Keratinocyte (primary cell): ENCODE measurements around the gene INO80. TPM values are rescaled to one million over a fixed set of nuclear protein-coding genes. Genes with fewer than 3 reads are reported as not detected.

Experiments used
- DNase-seq: peaks from one replicate; pipeline ENCODE4 v3.0.0-alpha.2; 2011; ENCODE audit warnings: low read depth, missing footprints, low spot score
- FAIRE-seq: peaks from 2 replicates; lab custom pipeline; 2011; peaks lifted over from hg19 to GRCh38; lab: Jason Lieb, UNC
- H2AFZ ChIP-seq: 2 replicates; pipeline ENCODE4 v1.6.0; 2012; ENCODE audit warnings: low read length, control low read depth, inconsistent platforms; ENCODE audit not compliant: control insufficient read depth
- H3K27ac ChIP-seq: 2 replicates; pipeline ENCODE4 v1.5.1; 2011; ENCODE audit warnings: low read length; ENCODE audit not compliant: control insufficient read depth, insufficient read depth
- H3K27me3 ChIP-seq: 3 replicates; pipeline ENCODE4 v1.6.0; 2011; ENCODE audit warnings: low read length; ENCODE audit not compliant: control insufficient read depth, insufficient read depth; ENCODE audit errors: extremely low read depth
- H3K36me3 ChIP-seq, 2 experiments: 2 replicates in 1 of 2; 3 replicates in 1 of 2; pipeline ENCODE4 v1.5.1; 2011; ENCODE audit warnings: low read length in 2 of 2, mild to moderate bottlenecking in 1 of 2; ENCODE audit not compliant: control insufficient read depth in 2 of 2, insufficient read depth in 2 of 2; ENCODE audit errors: extremely low read depth in 1 of 2
- H3K4me1 ChIP-seq: 3 replicates; pipeline ENCODE4 v1.5.1; 2011; ENCODE audit warnings: low read length; ENCODE audit not compliant: control insufficient read depth, insufficient read depth; ENCODE audit errors: extremely low read depth
- H3K4me2 ChIP-seq: 3 replicates; pipeline ENCODE4 v1.6.0; 2011; ENCODE audit warnings: low read depth, low read length; ENCODE audit not compliant: control insufficient read depth, insufficient read depth; ENCODE audit errors: extremely low read depth
- H3K4me3 ChIP-seq, 3 experiments: fragments of 200-600 bp in 1 of 3; sonication (generic) in 1 of 3; 2 replicates in 2 of 3; 3 replicates in 1 of 3; pipeline ENCODE4 v1.5.1; 2011 to 2016; ENCODE audit warnings: low read length in 3 of 3, mild to moderate bottlenecking in 3 of 3, control low read depth in 2 of 3, inconsistent platforms in 1 of 3, low read depth in 1 of 3, mixed read lengths in 1 of 3, mixed run types in 1 of 3, moderate library complexity in 1 of 3; ENCODE audit not compliant: control insufficient read depth in 2 of 3, insufficient read depth in 2 of 3; ENCODE audit errors: extremely low read depth in 1 of 3
- H3K79me2 ChIP-seq: 2 replicates; pipeline ENCODE4 v1.6.0; 2012; ENCODE audit warnings: low read length; ENCODE audit not compliant: control insufficient read depth, insufficient read depth
- H3K9ac ChIP-seq: 3 replicates; pipeline ENCODE4 v1.6.0; 2011; ENCODE audit warnings: low read length; ENCODE audit not compliant: control insufficient read depth, insufficient read depth; ENCODE audit errors: extremely low read depth
- H3K9me1 ChIP-seq: 3 replicates; pipeline ENCODE4 v1.6.0; 2011; ENCODE audit warnings: low read length; ENCODE audit not compliant: control insufficient read depth, insufficient read depth; ENCODE audit errors: extremely low read depth
- H3K9me3 ChIP-seq: 2 replicates; pipeline ENCODE4 v1.5.1; 2012; ENCODE audit warnings: low read depth, low read length; ENCODE audit not compliant: control insufficient read depth
- H4K20me1 ChIP-seq: 3 replicates; pipeline ENCODE4 v1.6.0; 2011; ENCODE audit warnings: low read length; ENCODE audit not compliant: control insufficient read depth, insufficient read depth; ENCODE audit errors: extremely low read depth
- EZH2 ChIP-seq: IDR thresholded peaks from one replicate; pipeline ENCODE4 v1.6.1; 2012; ENCODE audit warnings: inconsistent platforms, mild to moderate bottlenecking, low read length, moderate library complexity
- dilution Hi-C: fragments of 300-500 bp; cut with MboI; formaldehyde crosslinking; loops from one replicate; pipeline ENCODE4 v1.7.0; 2020; ENCODE audit warnings: low sequenced_read_pairs; ENCODE audit not compliant: extremely low pct_ligation_motif_present
- polyA plus RNA-seq, 5 experiments: library from polyadenylated mRNA; depleted of rRNA in 3 of 5; stranded (reverse) in 3 of 5; stranded (forward) in 1 of 5; unstranded in 1 of 5; fragments of >200 nt; gene quantifications; 1 replicate in 1 of 5; 2 replicates in 3 of 5; 3 replicates in 1 of 5; pipeline versions ENCODE4 v1.2.1 to v1.2.3, GENCODE V29; 2011 to 2012; ENCODE audit warnings: missing spikeins in 2 of 5, low read depth in 1 of 5, low replicate concordance in 1 of 5
- TF ChIP-seq, protein P1 (sequence below), 3 experiments: IDR thresholded peaks in 1 of 3; conservative IDR thresholded peaks in 1 of 3; optimal IDR thresholded peaks in 1 of 3; 2 replicates in 2 of 3; 3 replicates in 1 of 3; pipeline versions ENCODE3 to v1.5.1; 2011; ENCODE audit warnings: low read length in 3 of 3, mild to moderate bottlenecking in 3 of 3, moderate library complexity in 2 of 3, control low read depth in 1 of 3, inconsistent platforms in 1 of 3; ENCODE audit not compliant: insufficient read depth in 2 of 3; ENCODE audit errors: extremely low read depth in 1 of 3

INO80 gene
- polyA plus RNA-seq, 1 donor (not counting 4 experiments of a cell fraction or from before 2014, with no cell fraction given) = 10.3 TPM

DNA sequence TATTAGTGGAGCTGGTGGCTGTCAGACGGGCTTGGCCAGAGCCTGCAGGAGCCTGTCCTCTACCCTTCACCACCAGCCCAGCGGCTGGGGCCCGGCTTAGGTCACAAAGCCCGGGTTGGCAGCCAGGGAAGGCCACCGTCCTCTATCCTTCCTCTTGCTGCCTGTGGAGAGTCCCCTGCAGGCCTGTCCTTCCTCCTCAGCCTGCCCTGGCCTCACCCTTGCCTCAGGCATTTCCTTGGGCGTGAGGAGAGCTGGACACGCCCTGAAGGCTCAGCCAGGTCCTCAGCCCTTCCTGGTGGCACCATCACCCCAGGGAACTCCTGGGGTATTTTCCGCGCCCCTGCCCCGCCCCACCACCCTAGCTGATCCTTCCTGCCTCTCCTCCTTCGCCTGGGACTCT lies 155.2 kb downstream of the INO80 start:
- peaks cover 0 to 9% of the 10 kb centered on the region in 2 experiments for H3K36me3 ChIP-seq
- no peak for DNase-seq
- TF ChIP-seq, protein P1, sequence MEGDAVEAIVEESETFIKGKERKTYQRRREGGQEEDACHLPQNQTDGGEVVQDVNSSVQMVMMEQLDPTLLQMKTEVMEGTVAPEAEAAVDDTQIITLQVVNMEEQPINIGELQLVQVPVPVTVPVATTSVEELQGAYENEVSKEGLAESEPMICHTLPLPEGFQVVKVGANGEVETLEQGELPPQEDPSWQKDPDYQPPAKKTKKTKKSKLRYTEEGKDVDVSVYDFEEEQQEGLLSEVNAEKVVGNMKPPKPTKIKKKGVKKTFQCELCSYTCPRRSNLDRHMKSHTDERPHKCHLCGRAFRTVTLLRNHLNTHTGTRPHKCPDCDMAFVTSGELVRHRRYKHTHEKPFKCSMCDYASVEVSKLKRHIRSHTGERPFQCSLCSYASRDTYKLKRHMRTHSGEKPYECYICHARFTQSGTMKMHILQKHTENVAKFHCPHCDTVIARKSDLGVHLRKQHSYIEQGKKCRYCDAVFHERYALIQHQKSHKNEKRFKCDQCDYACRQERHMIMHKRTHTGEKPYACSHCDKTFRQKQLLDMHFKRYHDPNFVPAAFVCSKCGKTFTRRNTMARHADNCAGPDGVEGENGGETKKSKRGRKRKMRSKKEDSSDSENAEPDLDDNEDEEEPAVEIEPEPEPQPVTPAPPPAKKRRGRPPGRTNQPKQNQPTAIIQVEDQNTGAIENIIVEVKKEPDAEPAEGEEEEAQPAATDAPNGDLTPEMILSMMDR (optimal IDR thresholded peaks at IDR 0.05 in 1 of 3, IDR thresholded peaks at IDR 0.05 in 1 of 3, conservative IDR thresholded peaks at IDR 0.05 in 1 of 3; ENCODE audit: extremely low read depth in 1 of 3, insufficient read depth in 2 of 3, low read length in 3 of 3) = no peak
- TF ChIP-seq EZH2 = no peak
- H3K9me1 ChIP-seq = no peaks in the 10 kb centered on the region
- dilution Hi-C loops = no loop called here
- no peaks in the 10 kb centered on the region for H3K9me3 ChIP-seq
- no peaks in the 10 kb centered on the region for H4K20me1 ChIP-seq
- no peaks in the 10 kb centered on the region for H3K4me1 ChIP-seq
- no peaks in the 10 kb centered on the region for H3K79me2 ChIP-seq
- no peaks in the 10 kb centered on the region for H3K27me3 ChIP-seq
- H3K4me2 ChIP-seq = no peak overlapping the region
- H3K27ac ChIP-seq = no peak overlapping the region
- H2AFZ ChIP-seq = no peak overlapping the region
- FAIRE-seq = no peak
- H3K4me3 ChIP-seq = no peak overlapping the region
- no peak overlapping the region for H3K9ac ChIP-seq

- dilution Hi-C loops = no loop called here
- TF ChIP-seq, protein P1 (optimal IDR thresholded peaks at IDR 0.05 in 1 of 3, IDR thresholded peaks at IDR 0.05 in 1 of 3, conservative IDR thresholded peaks at IDR 0.05 in 1 of 3; ENCODE audit: extremely low read depth in 1 of 3, insufficient read depth in 2 of 3, low read length in 3 of 3) = no peak
- no peak for TF ChIP-seq EZH2
- Histone ChIP-seq H3K27ac (no peak overlapping the region), H3K4me3 (no peak overlapping the region), H3K79me2 (no peaks in the 10 kb centered on the region), H4K20me1 (no peaks in the 10 kb centered on the region), H3K27me3 (no peaks in the 10 kb centered on the region), H3K4me2 (no peak overlapping the region), H3K4me1 (peaks cover 2% of the 10 kb centered on the region), H3K9me1 (no peaks in the 10 kb centered on the region), H2AFZ (no peak overlapping the region), H3K9ac (no peak overlapping the region), H3K36me3 (peaks cover 4 to 9% of the 10 kb centered on the region in 2 experiments), H3K9me3 (no peaks in the 10 kb centered on the region)
- DNase-seq (no peak), FAIRE-seq (no peak)
Observed at GRCh38 chr15:40960151-40960885, 155.8 kb downstream of the INO80 start.
